Measurements from ENCODE around the gene PCCB.
A peak's percentile ranks its signal among the peaks of the same experiment; 100 is the strongest.

DNA sequence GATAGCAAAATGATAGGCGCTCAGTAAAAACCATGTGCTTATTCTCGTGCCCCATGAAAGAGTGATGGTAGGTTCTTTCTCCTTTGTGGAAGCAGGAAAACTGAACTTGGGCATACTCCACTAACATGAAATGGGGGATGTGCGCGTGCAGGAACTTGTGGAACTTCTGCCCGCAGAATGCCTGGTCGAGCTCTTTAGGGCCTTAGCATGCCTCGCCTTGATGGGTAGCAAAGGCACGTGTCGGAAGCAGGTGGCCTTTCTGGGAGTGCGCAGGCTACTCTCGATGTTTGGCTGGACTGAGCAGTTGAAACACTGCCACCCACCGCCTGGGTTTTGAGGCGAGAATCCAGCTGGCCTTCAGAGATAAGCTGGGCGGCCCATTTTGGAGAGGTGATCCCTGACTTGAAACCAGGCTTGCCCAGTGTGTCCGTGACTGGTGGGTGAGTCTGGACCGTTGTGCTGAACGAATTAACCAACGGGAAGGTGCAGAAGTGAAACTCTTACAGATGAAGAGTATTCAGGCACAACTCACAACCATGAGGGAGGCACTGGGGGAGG lies 842 bp downstream of the PCCB start:
- no peak for TF ChIP-seq PATZ1 (CRISPR knock-in tag; IDR thresholded peaks at IDR 0.05; ENCODE audit: borderline replicate concordance)
- no peak for TF ChIP-seq ZFP30 (CRISPR knock-in tag; IDR thresholded peaks at IDR 0.05)
- TF ChIP-seq RARB (CRISPR knock-in tag; IDR thresholded peaks at IDR 0.05): no peak
- no peak for TF ChIP-seq BACH2 (CRISPR knock-in tag; IDR thresholded peaks at IDR 0.05; ENCODE audit: borderline replicate concordance)
- peak; percentile 43; the same call in 1 of the 2 replicates for TF ChIP-seq ARNTL (CRISPR knock-in tag; IDR thresholded peaks at IDR 0.05; ENCODE audit: borderline replicate concordance, low read depth)
- no peak for TF ChIP-seq SNAI2 (CRISPR knock-in tag; IDR thresholded peaks at IDR 0.05)
- TF ChIP-seq OSR1 (CRISPR knock-in tag; IDR thresholded peaks at IDR 0.05): no peak
- TF ChIP-seq ZC3H10 (CRISPR knock-in tag; IDR thresholded peaks at IDR 0.05): no peak
